ENCODE data around the gene RGS16.

Gene RGS16

GRCh38 chr1:182629080-182629479, 24.9 kb upstream of the RGS16 start:
- FAIRE-seq: no peak

GRCh38 chr1:182628657-182629056, 24.5 kb upstream of the RGS16 start:
- no peak for FAIRE-seq

- no peak for FAIRE-seq
Observed at GRCh38 chr1:182627622-182628021, 23.4 kb upstream of the RGS16 start.

- FAIRE-seq: no peak
Observed at GRCh38 chr1:182626527-182626926, 22.3 kb upstream of the RGS16 start.

GRCh38 chr1:182625719-182626504, 21.7 kb upstream of the RGS16 start:
- FAIRE-seq: no peak

- no peak for FAIRE-seq
Observed at GRCh38 chr1:182625024-182625423, 20.8 kb upstream of the RGS16 start.

- no peak for FAIRE-seq
Observed at GRCh38 chr1:182624577-182624976, 20.4 kb upstream of the RGS16 start.

GRCh38 chr1:182622901-182623528, 18.8 kb upstream of the RGS16 start:
- FAIRE-seq: no peak

- no peak for FAIRE-seq
Observed at GRCh38 chr1:182621906-182622305, 17.7 kb upstream of the RGS16 start.

GRCh38 chr1:182620924-182621585, 16.9 kb upstream of the RGS16 start:
- FAIRE-seq: no peak

- FAIRE-seq: no peak
Observed at GRCh38 chr1:182617734-182618351, 13.7 kb upstream of the RGS16 start.

GRCh38 chr1:182617014-182617429, 12.8 kb upstream of the RGS16 start:
- no peak for FAIRE-seq

GRCh38 chr1:182616130-182617013, 12.2 kb upstream of the RGS16 start:
- FAIRE-seq: no peak

GRCh38 chr1:182615468-182616129, 11.4 kb upstream of the RGS16 start:
- no peak for FAIRE-seq

GRCh38 chr1:182614796-182615454, 10.7 kb upstream of the RGS16 start:
- no peak for FAIRE-seq

- FAIRE-seq: no peak
Observed at GRCh38 chr1:182611787-182612186, 7.6 kb upstream of the RGS16 start.

GRCh38 chr1:182611326-182611725, 7.1 kb upstream of the RGS16 start:
- no peak for FAIRE-seq

GRCh38 chr1:182610606-182611194, 6.5 kb upstream of the RGS16 start:
- FAIRE-seq: no peak

GRCh38 chr1:182608845-182609610, 4.8 kb upstream of the RGS16 start:
- FAIRE-seq: no peak

- FAIRE-seq: no peak
Observed at GRCh38 chr1:182608236-182608635, 4.0 kb upstream of the RGS16 start.

Data from TTC549 (cell line).